ENCODE measurements around the gene ANTXR1. TPM values are rescaled to one million over a fixed set of nuclear protein-coding genes. Genes with fewer than 3 reads are reported as not detected.

The ANTXR1 gene
- total and polyA plus RNA-seq, 2 experiments from 2014 or later, result 24.0 to 36.0 TPM

GRCh38 chr2:69214898-69215297, 201.9 kb downstream of the ANTXR1 start:
- no peaks in the 10 kb centered on the region for H3K9me3 ChIP-seq (ENCODE audit: low read depth)
- H3K4me3 ChIP-seq, result no peak overlapping the region
- H3K4me1 ChIP-seq (ENCODE audit: low read depth), result no peaks in the 10 kb centered on the region
- no peak for TF ChIP-seq CTCF (IDR thresholded peaks at IDR 0.05; ENCODE audit: low read depth, low read length)
- H3K27ac ChIP-seq, result no peak overlapping the region
- peak in 1 of 2 donors; percentile 71 for DNase-seq (ENCODE audit: low read depth in 1 of 2, low spot score in 1 of 2)
- H3K36me3 ChIP-seq, result no peaks in the 10 kb centered on the region
- H3K27me3 ChIP-seq, result no peaks in the 10 kb centered on the region

GRCh38 chr2:69216535-69217332, 203.8 kb downstream of the ANTXR1 start:
- H3K4me3 ChIP-seq, result no peak overlapping the region
- H3K27me3 ChIP-seq, result no peaks in the 10 kb centered on the region
- H3K4me1 ChIP-seq (ENCODE audit: low read depth), result no peaks in the 10 kb centered on the region
- no peaks in the 10 kb centered on the region for H3K36me3 ChIP-seq
- DNase-seq (ENCODE audit: low read depth in 1 of 2, low spot score in 1 of 2), result peak in 1 of 2 donors; percentile 91
- no peaks in the 10 kb centered on the region for H3K9me3 ChIP-seq (ENCODE audit: low read depth)
- H3K27ac ChIP-seq, result no peak overlapping the region
- no peak for TF ChIP-seq CTCF (IDR thresholded peaks at IDR 0.05; ENCODE audit: low read depth, low read length)

- Histone ChIP-seq H3K27me3 (no peaks in the 10 kb centered on the region), H3K4me1 (ENCODE audit: low read depth) (no peaks in the 10 kb centered on the region), H3K36me3 (no peaks in the 10 kb centered on the region), H3K4me3 (no peak overlapping the region), H3K27ac (no peak overlapping the region), H3K9me3 (ENCODE audit: low read depth) (no peaks in the 10 kb centered on the region)
- no peak for DNase-seq (ENCODE audit: low read depth in 1 of 2, low spot score in 1 of 2)
- TF ChIP-seq CTCF (IDR thresholded peaks at IDR 0.05; ENCODE audit: low read depth, low read length), result no peak
Measured at GRCh38 chr2:69217333-69218080, 204.5 kb downstream of the ANTXR1 start.

- no peaks in the 10 kb centered on the region for H3K36me3 ChIP-seq
- no peak for DNase-seq (ENCODE audit: low read depth in 1 of 2, low spot score in 1 of 2)
- no peak overlapping the region for H3K4me3 ChIP-seq
- no peak overlapping the region for H3K27ac ChIP-seq
- H3K9me3 ChIP-seq (ENCODE audit: low read depth), result no peaks in the 10 kb centered on the region
- no peaks in the 10 kb centered on the region for H3K4me1 ChIP-seq (ENCODE audit: low read depth)
- no peaks in the 10 kb centered on the region for H3K27me3 ChIP-seq
- no peak for TF ChIP-seq CTCF (IDR thresholded peaks at IDR 0.05; ENCODE audit: low read depth, low read length)
Measured at GRCh38 chr2:69221512-69221911, 208.5 kb downstream of the ANTXR1 start.

GRCh38 chr2:69221960-69222751, 209.2 kb downstream of the ANTXR1 start:
- DNase-seq (ENCODE audit: low read depth in 1 of 2, low spot score in 1 of 2), result peak in 1 of 2 donors; percentile 62
- Histone ChIP-seq H3K27ac (no peak overlapping the region), H3K36me3 (no peaks in the 10 kb centered on the region), H3K4me3 (no peak overlapping the region), H3K4me1 (ENCODE audit: low read depth) (no peaks in the 10 kb centered on the region), H3K9me3 (ENCODE audit: low read depth) (no peaks in the 10 kb centered on the region), H3K27me3 (no peaks in the 10 kb centered on the region)
- TF ChIP-seq CTCF (IDR thresholded peaks at IDR 0.05; ENCODE audit: low read depth, low read length), result no peak
